Endothelial cell of umbilical vein (primary cell): Measurements from ENCODE around the gene EVX2. TPM values are rescaled to one million over a fixed set of nuclear protein-coding genes. Genes with fewer than 3 reads are reported as not detected.

Experiments used
- BruUV-seq: library from RNA; stranded (reverse); fragments of 400-500 nt; replicated peaks from 2 replicates; lab custom pipeline; 2021; lab: Mats Ljungman, UMichigan
- CTCF ChIA-PET: fragments of 300-600, 350-600 bp; sonication (Branson Sonifier 250); formaldehyde crosslinking; loops from one replicate; lab custom pipeline; 2021; ENCODE audit warnings: antibody characterized with exemption, inconsistent platforms; lab: Charles Lee
- POLR2A ChIA-PET: fragments of 300-600, 350-600 bp; sonication (Branson Sonifier 250); formaldehyde crosslinking; loops from one replicate; lab custom pipeline; 2021; ENCODE audit warnings: antibody characterized with exemption, inconsistent platforms; lab: Charles Lee
- DNase-seq: peaks from one replicate; pipeline ENCODE4 v3.0.0-alpha.2; 2011; ENCODE audit warnings: low read depth, low spot score
- FAIRE-seq: peaks from 2 replicates; lab custom pipeline; 2011; peaks lifted over from hg19 to GRCh38; lab: Jason Lieb, UNC
- H2AFZ ChIP-seq: 2 replicates; pipeline ENCODE4 v1.6.0; 2012; ENCODE audit warnings: low read depth, low read length, control low read depth, inconsistent platforms
- H3K27ac ChIP-seq: 2 replicates; pipeline ENCODE4 v1.5.1; 2011; ENCODE audit warnings: low read depth, mild to moderate bottlenecking, control low read depth, low read length, moderate library complexity; ENCODE audit not compliant: insufficient read depth
- H3K27me3 ChIP-seq, 2 experiments: 2 replicates each; pipeline versions ENCODE4 v1.6.0 to v1.6.1; 2011; ENCODE audit warnings: low read length in 2 of 2, mixed read lengths in 1 of 2; ENCODE audit not compliant: control insufficient read depth in 2 of 2, insufficient read depth in 2 of 2
- H3K36me3 ChIP-seq, 2 experiments: 2 replicates in 1 of 2; 3 replicates in 1 of 2; pipeline ENCODE4 v1.5.1; 2011; ENCODE audit warnings: low read length in 2 of 2, mild to moderate bottlenecking in 1 of 2, moderate library complexity in 1 of 2; ENCODE audit not compliant: control insufficient read depth in 2 of 2, insufficient read depth in 2 of 2; ENCODE audit errors: extremely low read depth in 1 of 2
- H3K4me1 ChIP-seq: 3 replicates; pipeline ENCODE4 v1.5.1; 2011; ENCODE audit warnings: mild to moderate bottlenecking, low read length; ENCODE audit not compliant: control insufficient read depth, insufficient read depth; ENCODE audit errors: extremely low read depth
- H3K4me2 ChIP-seq: 2 replicates; pipeline ENCODE4 v1.6.1; 2011; ENCODE audit warnings: low read length, control low read depth, mixed read lengths; ENCODE audit not compliant: insufficient read depth
- H3K4me3 ChIP-seq, 3 experiments: fragments of 200-600 bp in 1 of 3; sonication (generic), shearing (Covaris generic) in 1 of 3; replicated peaks in 1 of 3; 2 replicates each; pipeline ENCODE4 v1.5.1; 2011 to 2016; ENCODE audit warnings: control low read depth in 3 of 3, low read length in 3 of 3, mild to moderate bottlenecking in 2 of 3, inconsistent platforms in 1 of 3, low read depth in 1 of 3, moderate library complexity in 1 of 3; ENCODE audit not compliant: insufficient read depth in 1 of 3
- H3K79me2 ChIP-seq: 2 replicates; pipeline ENCODE4 v1.6.0; 2012; ENCODE audit warnings: low read length, inconsistent platforms; ENCODE audit not compliant: control insufficient read depth, insufficient read depth
- H3K9ac ChIP-seq: replicated peaks from 2 replicates; pipeline ENCODE3; 2011; ENCODE audit warnings: low read length, control low read depth; ENCODE audit not compliant: insufficient read depth; ENCODE audit errors: extremely low read depth
- H3K9me1 ChIP-seq: replicated peaks from 3 replicates; pipeline ENCODE4 v1.6.0; 2011; ENCODE audit warnings: mild to moderate bottlenecking, low read length; ENCODE audit not compliant: control insufficient read depth, insufficient read depth; ENCODE audit errors: extremely low read depth
- H3K9me3 ChIP-seq: replicated peaks from 2 replicates; pipeline ENCODE4 v1.5.1; 2012; ENCODE audit warnings: low read length, inconsistent platforms; ENCODE audit not compliant: control insufficient read depth, insufficient read depth
- H4K20me1 ChIP-seq: replicated peaks from 2 replicates; pipeline ENCODE3; 2011; ENCODE audit warnings: mild to moderate bottlenecking, low read length; ENCODE audit not compliant: control insufficient read depth, insufficient read depth; ENCODE audit errors: extremely low read depth
- EZH2 ChIP-seq: IDR thresholded peaks from 2 replicates; pipeline ENCODE4 v1.6.1; 2012; ENCODE audit warnings: borderline replicate concordance, low read depth, mild to moderate bottlenecking, moderate library complexity, low read length, inconsistent platforms; ENCODE audit not compliant: severe bottlenecking
- FOS ChIP-seq: IDR thresholded peaks from 2 replicates; pipeline ENCODE4 v1.6.1; 2011; ENCODE audit warnings: mild to moderate bottlenecking, low read length, moderate library complexity, borderline replicate concordance; ENCODE audit not compliant: insufficient read depth
- JUN ChIP-seq: IDR thresholded peaks from 2 replicates; pipeline ENCODE4 v1.6.1; 2011; ENCODE audit warnings: borderline replicate concordance, low read depth; ENCODE audit not compliant: insufficient read length, insufficient read depth
- MAX ChIP-seq: IDR thresholded peaks from 2 replicates; pipeline ENCODE4 v1.6.1; 2011; ENCODE audit not compliant: insufficient read depth, insufficient read length
- MYC ChIP-seq: IDR thresholded peaks from one replicate; pipeline ENCODE4 v1.6.1; 2011; ENCODE audit warnings: mild to moderate bottlenecking, low read depth, low read length
- POLR2A ChIP-seq: IDR thresholded peaks from 2 replicates; pipeline ENCODE4 v1.6.1; 2012; ENCODE audit warnings: low read depth, mild to moderate bottlenecking, control low read depth, low read length
- POLR2AphosphoS5 ChIP-seq: IDR thresholded peaks from 2 replicates; pipeline ENCODE4 v1.6.1; 2012; ENCODE audit warnings: low read depth, mild to moderate bottlenecking, control low read depth, low read length, moderate library complexity; ENCODE audit not compliant: insufficient read depth
- dilution Hi-C: fragments of 300-500 bp; cut with MboI; formaldehyde crosslinking; loops from one replicate; pipeline ENCODE4 v1.15.0; 2019; ENCODE audit warnings: low sequenced_read_pairs; ENCODE audit not compliant: extremely low pct_ligation_motif_present
- intact Hi-C: fragments of 100-400 bp; cut with micrococcal nuclease; formaldehyde crosslinking; loops from one replicate; pipeline ENCODE4 v1.10.0; 2022
- polyA plus RNA-seq, 4 experiments: library from polyadenylated mRNA; depleted of rRNA in 3 of 4; stranded (reverse) in 3 of 4; unstranded in 1 of 4; fragments of >200 nt; gene quantifications; 2 replicates each; pipeline versions ENCODE4 v1.2.1 to v1.2.3, GENCODE V29; 2011 to 2012; ENCODE audit warnings: missing spikeins in 1 of 4
- total RNA-seq: library from RNA; stranded (reverse); gene quantifications from 2 replicates; pipeline ENCODE4 v1.2.3, GENCODE V29; 2021

The EVX2 gene
- total and polyA plus RNA-seq, 2 donors (not counting 3 experiments of a cell fraction or from before 2014, with no cell fraction given) = not detected

GRCh38 chr2:176117823-176118371 is 34.1 kb upstream of the EVX2 start:
- no peak overlapping the region for H3K9ac ChIP-seq
- dilution Hi-C loops (no loop called here), intact Hi-C loops (no loop called here)
- H3K9me3 ChIP-seq = no peaks in the 10 kb centered on the region
- H3K27ac ChIP-seq = no peak overlapping the region
- no TSS peak for BruUV-seq
- TF ChIP-seq EZH2 = peak; percentile 84
- TF ChIP-seq POLR2AphosphoS5 = no peak
- H3K36me3 ChIP-seq = no peaks in the 10 kb centered on the region
- H3K9me1 ChIP-seq = no peaks in the 10 kb centered on the region
- POLR2A ChIA-PET = interaction anchor here (0.5 kb wide), 1 partner anchor 230 kb away, joined by 3 read pairs; no protein-coding TSS in a partner anchor
- FAIRE-seq (no peak), DNase-seq (no peak)
- no peaks in the 10 kb centered on the region for H4K20me1 ChIP-seq
- CTCF ChIA-PET = interaction anchor here (1.0 to 2.2 kb wide), 11 partner anchors 9 to 1031 kb away, joined by 4 to 16 read pairs (median 5); no protein-coding TSS in a partner anchor
- H3K79me2 ChIP-seq = no peaks in the 10 kb centered on the region
- peaks cover 74 to 91% of the 10 kb centered on the region in 2 experiments for H3K27me3 ChIP-seq
- H3K4me3 ChIP-seq = no peak overlapping the region
- H3K4me2 ChIP-seq = no peak overlapping the region
- H3K4me1 ChIP-seq = peaks cover 11% of the 10 kb centered on the region
- H2AFZ ChIP-seq = no peak overlapping the region

- no TSS peak for BruUV-seq
- Histone ChIP-seq H3K4me1 (peaks cover 9% of the 10 kb centered on the region), H3K79me2 (no peaks in the 10 kb centered on the region), H3K27me3 (peaks cover 80 to 98% of the 10 kb centered on the region in 2 experiments), H2AFZ (no peak overlapping the region), H3K36me3 (no peaks in the 10 kb centered on the region), H4K20me1 (no peaks in the 10 kb centered on the region), H3K9me3 (no peaks in the 10 kb centered on the region), H3K4me3 (no peak overlapping the region), H3K27ac (no peak overlapping the region), H3K9ac (no peak overlapping the region), H3K4me2 (no peak overlapping the region), H3K9me1 (no peaks in the 10 kb centered on the region)
- POLR2A ChIA-PET = interaction anchor here (0.5 kb wide), 1 partner anchor 231 kb away, joined by 3 read pairs; no protein-coding TSS in a partner anchor
- dilution Hi-C loops (no loop called here), intact Hi-C loops (no loop called here)
- DNase-seq (no peak), FAIRE-seq (no peak)
- CTCF ChIA-PET = interaction anchor here (1.0 to 2.2 kb wide), 11 partner anchors 10 to 1031 kb away, joined by 4 to 16 read pairs (median 5); no protein-coding TSS in a partner anchor
- no peak for TF ChIP-seq JUN
- no peak for TF ChIP-seq POLR2A
- no peak for TF ChIP-seq MAX
- TF ChIP-seq FOS = no peak
- peak; percentile 87 for TF ChIP-seq EZH2
- TF ChIP-seq MYC = no peak
Observed at GRCh38 chr2:176117162-176117822, 33.5 kb upstream of the EVX2 start.
